Epithelial cell of esophagus (primary cell): ENCODE data around the gene ANKRD33.

ENCODE experiments used
- DNase-seq: peaks from one replicate; pipeline ENCODE4 v3.0.0; 2010; ENCODE audit warnings: low read depth
- H3K4me3 ChIP-seq: 2 replicates; pipeline ENCODE4 v1.5.1; 2011; ENCODE audit warnings: mild to moderate bottlenecking, low read length, control low read depth
- CTCF ChIP-seq: IDR thresholded peaks from 2 replicates; pipeline ENCODE4 v1.5.1; 2011; ENCODE audit warnings: low read depth, mild to moderate bottlenecking, low read length, control low read depth, inconsistent platforms; ENCODE audit not compliant: insufficient read depth; ENCODE audit errors: missing control alignments

The ANKRD33 gene

GRCh38 chr12:51926064-51926632, 38.2 kb downstream of the ANKRD33 start:
- no peak for TF ChIP-seq CTCF
- DNase-seq: no peak
- no peak overlapping the region for H3K4me3 ChIP-seq

- peak; percentile 84 for TF ChIP-seq CTCF
- H3K4me3 ChIP-seq: no peak overlapping the region
- peak; percentile 82 for DNase-seq
Observed at GRCh38 chr12:51926718-51927117, 38.8 kb downstream of the ANKRD33 start.

- TF ChIP-seq CTCF: no peak
- no peak for DNase-seq
- H3K4me3 ChIP-seq: no peak overlapping the region
Observed at GRCh38 chr12:51932218-51933076, 44.5 kb downstream of the ANKRD33 start.

GRCh38 chr12:51934080-51934479, 46.2 kb downstream of the ANKRD33 start:
- TF ChIP-seq CTCF: no peak
- no peak overlapping the region for H3K4me3 ChIP-seq
- no peak for DNase-seq

- H3K4me3 ChIP-seq: no peak overlapping the region
Observed at GRCh38 chr12:51937926-51938325, 50.0 kb downstream of the ANKRD33 start.

GRCh38 chr12:51938726-51939125, 50.8 kb downstream of the ANKRD33 start:
- TF ChIP-seq CTCF: no peak
- DNase-seq: peak; percentile 89
- no peak overlapping the region for H3K4me3 ChIP-seq

More at GRCh38 chr12:51937926-51938325, 50.0 kb downstream of the ANKRD33 start:
- no peak for TF ChIP-seq CTCF
- no peak for DNase-seq
